ENCODE measurements around the gene ST6GALNAC2. TPM values are rescaled to one million over a fixed set of nuclear protein-coding genes. Genes with fewer than 3 reads are reported as not detected.

ST6GALNAC2 gene
- 10 to 100 TPM; 15.2 to 39.9 (median 29.5) TPM for total RNA-seq

DNA sequence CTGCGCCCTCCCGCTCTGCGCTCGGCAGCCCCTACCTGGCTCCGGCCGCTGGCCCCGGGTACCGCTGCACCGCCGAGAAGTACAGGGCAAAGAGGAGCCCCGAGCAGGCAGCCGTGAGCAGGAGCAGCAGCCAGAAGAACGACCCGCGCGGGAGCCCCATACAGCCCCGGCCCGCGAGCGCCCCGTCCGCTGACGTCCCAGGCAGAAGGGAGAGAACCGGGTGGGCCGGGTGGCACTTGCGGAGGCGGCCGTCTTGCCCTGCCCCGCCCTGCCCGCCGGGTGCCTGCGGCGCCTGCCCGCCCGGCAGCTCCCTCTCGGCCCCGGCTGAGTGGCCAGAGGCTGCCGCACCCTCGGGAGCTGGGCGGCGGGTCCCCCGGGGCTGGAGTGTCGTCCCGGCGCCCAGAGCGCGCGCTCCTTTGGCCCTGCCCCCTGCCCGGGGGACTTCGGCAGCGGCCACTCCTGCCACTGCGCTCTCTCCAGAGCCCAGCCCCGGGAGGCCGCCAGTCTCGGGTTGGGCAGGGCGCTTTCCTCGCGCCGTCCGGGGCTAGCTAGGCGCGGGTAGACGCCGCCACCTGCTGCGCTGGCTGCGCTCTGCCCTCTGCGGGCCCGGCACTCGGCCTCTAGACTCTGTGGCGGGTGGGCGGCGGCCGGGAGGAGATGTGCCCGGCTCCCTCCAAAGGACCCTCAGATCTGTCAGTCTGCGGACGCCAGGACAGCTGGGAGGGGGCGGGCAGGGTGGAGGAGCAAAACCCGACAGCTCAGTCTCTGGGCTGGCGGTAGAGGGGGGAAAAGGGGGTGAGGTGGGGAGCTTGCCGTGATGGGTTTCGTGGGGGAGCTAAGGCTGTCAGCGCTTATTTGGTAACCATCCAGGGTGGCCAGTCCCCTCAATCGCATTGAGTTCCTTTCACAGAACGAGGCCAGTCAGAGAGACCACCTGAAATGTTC, at the start of gene ST6GALNAC2:
TSS of gene ST6GALNAC2 (minus strand) at position 212 of the 945 bp plus-strand sequence. CDS start at position 160, 52 bp downstream.
- peak in 2 of 4 donors; percentile 52 to 68 for TF ChIP-seq POLR2A (IDR thresholded peaks at IDR 0.05)
- TF ChIP-seq, protein P1, sequence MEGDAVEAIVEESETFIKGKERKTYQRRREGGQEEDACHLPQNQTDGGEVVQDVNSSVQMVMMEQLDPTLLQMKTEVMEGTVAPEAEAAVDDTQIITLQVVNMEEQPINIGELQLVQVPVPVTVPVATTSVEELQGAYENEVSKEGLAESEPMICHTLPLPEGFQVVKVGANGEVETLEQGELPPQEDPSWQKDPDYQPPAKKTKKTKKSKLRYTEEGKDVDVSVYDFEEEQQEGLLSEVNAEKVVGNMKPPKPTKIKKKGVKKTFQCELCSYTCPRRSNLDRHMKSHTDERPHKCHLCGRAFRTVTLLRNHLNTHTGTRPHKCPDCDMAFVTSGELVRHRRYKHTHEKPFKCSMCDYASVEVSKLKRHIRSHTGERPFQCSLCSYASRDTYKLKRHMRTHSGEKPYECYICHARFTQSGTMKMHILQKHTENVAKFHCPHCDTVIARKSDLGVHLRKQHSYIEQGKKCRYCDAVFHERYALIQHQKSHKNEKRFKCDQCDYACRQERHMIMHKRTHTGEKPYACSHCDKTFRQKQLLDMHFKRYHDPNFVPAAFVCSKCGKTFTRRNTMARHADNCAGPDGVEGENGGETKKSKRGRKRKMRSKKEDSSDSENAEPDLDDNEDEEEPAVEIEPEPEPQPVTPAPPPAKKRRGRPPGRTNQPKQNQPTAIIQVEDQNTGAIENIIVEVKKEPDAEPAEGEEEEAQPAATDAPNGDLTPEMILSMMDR (IDR thresholded peaks at IDR 0.05) = peak in 5 of 6 experiments; percentile 25 to 58 (median 51)
- no peaks in the 10 kb centered on the region for H3K9me3 ChIP-seq
- WGBS, 2 donors = 0% methylated on average over 2 of the region's 84 CpGs; no CpG with 5 or more reads in 1 of the 2 donors

DNA sequence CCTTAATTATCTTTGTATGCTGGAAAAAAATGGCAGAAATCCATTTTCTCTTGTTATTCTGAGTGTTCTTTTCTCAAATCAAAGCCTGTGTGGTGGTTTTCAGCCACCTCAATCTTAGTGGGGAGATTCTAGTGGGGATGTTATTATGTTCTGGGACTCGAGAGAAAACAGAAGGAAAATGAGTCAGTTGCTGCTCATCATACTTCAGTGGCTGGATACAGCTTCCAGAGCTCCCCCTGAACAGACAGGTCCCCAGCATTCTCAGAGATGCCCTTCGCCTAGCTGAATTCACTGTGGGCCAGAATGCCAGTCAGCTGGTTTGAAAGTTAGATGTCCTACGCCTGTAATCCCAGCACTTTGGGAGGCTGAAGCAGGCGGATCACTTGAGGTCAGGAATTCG, 49.4 kb upstream of the ST6GALNAC2 start:
- 67 to 73% methylated on average over 1 to 3 of the region's 5 CpGs for WGBS, 2 donors
- DNase-seq = no peak
- intact Hi-C loops (cut with DNase I) = no loop called here

More for the DNA sequence above, at the start of gene ST6GALNAC2:
- DNase-seq = no peak
- H3K4me1 ChIP-seq = peaks cover 17 to 65% (median 20%) of the 10 kb centered on the region in 3 donors
- intact Hi-C loops (cut with DNase I) = no loop called here
- peak within 1 kb of the TSS; percentile 90 to 98 (median 92) for H3K27ac ChIP-seq
- no peaks in the 10 kb centered on the region for H3K36me3 ChIP-seq
- peak within 1 kb of the TSS; percentile 62 to 84 (median 68) for H3K4me3 ChIP-seq
- H3K27me3 ChIP-seq = peaks cover 0 to 44% (median 0%) of the 10 kb centered on the region in 4 donors

GRCh38 chr17:76633628-76634328, 48.1 kb upstream of the ST6GALNAC2 start:
- Histone ChIP-seq H3K4me3 (no peak overlapping the region), H3K27ac (no peak overlapping the region), H3K27me3 (no peaks in the 10 kb centered on the region), H3K4me1 (peaks cover 0 to 22% (median 0%) of the 10 kb centered on the region in 3 donors), H3K36me3 (peaks cover 0 to 8% (median 4%) of the 10 kb centered on the region in 3 donors), H3K9me3 (no peaks in the 10 kb centered on the region)
- 87 to 88% methylated on average over 14 of the region's 14 CpGs for WGBS, 2 donors
- DNase-seq = no peak
- intact Hi-C loops (cut with DNase I) = no loop called here
- TF ChIP-seq, protein P1 (IDR thresholded peaks at IDR 0.05) = no peak
- no peak for TF ChIP-seq POLR2A (IDR thresholded peaks at IDR 0.05)

More for the DNA sequence above, 49.4 kb upstream of the ST6GALNAC2 start:
- Histone ChIP-seq H3K27me3 (no peaks in the 10 kb centered on the region), H3K27ac (no peak overlapping the region), H3K9me3 (no peaks in the 10 kb centered on the region), H3K4me3 (no peak overlapping the region), H3K36me3 (no peaks in the 10 kb centered on the region), H3K4me1 (peaks cover 0 to 25% (median 0%) of the 10 kb centered on the region in 3 donors)
- TF ChIP-seq, protein P1 (IDR thresholded peaks at IDR 0.05) = no peak
- TF ChIP-seq POLR2A (IDR thresholded peaks at IDR 0.05) = no peak

- intact Hi-C loops (cut with DNase I) = no loop called here
- Histone ChIP-seq H3K36me3 (peaks cover 0 to 23% (median 4%) of the 10 kb centered on the region in 3 donors), H3K27ac (peak overlapping the region; percentile 43 to 77 (median 65)), H3K4me3 (no peak overlapping the region), H3K4me1 (peaks cover 0 to 22% (median 0%) of the 10 kb centered on the region in 3 donors), H3K27me3 (no peaks in the 10 kb centered on the region), H3K9me3 (no peaks in the 10 kb centered on the region)
- no peak for DNase-seq
- no peak for TF ChIP-seq POLR2A (IDR thresholded peaks at IDR 0.05)
- TF ChIP-seq, protein P1 (IDR thresholded peaks at IDR 0.05) = no peak
- WGBS, 2 donors = 69 to 77% methylated on average over 7 to 9 of the region's 10 CpGs
Observed at GRCh38 chr17:76631821-76632565, 46.3 kb upstream of the ST6GALNAC2 start.
